Neural progenitor cell (in vitro differentiated cells): Measurements from ENCODE around the gene DRGX.

ENCODE experiments used
- EZH2 ChIP-seq: fragments of 200-600 bp; sonication (generic); IDR thresholded peaks from 2 replicates; pipeline ENCODE4 v1.6.1; 2017; ENCODE audit warnings: antibody characterized with exemption, mild to moderate bottlenecking, moderate library complexity
- TF ChIP-seq, protein P1 (sequence below): fragments of 200-600 bp; sonication (generic); IDR thresholded peaks from 2 replicates; pipeline ENCODE4 v1.5.1; 2017; ENCODE audit warnings: antibody characterized with exemption, mild to moderate bottlenecking

- TF ChIP-seq, protein P1, sequence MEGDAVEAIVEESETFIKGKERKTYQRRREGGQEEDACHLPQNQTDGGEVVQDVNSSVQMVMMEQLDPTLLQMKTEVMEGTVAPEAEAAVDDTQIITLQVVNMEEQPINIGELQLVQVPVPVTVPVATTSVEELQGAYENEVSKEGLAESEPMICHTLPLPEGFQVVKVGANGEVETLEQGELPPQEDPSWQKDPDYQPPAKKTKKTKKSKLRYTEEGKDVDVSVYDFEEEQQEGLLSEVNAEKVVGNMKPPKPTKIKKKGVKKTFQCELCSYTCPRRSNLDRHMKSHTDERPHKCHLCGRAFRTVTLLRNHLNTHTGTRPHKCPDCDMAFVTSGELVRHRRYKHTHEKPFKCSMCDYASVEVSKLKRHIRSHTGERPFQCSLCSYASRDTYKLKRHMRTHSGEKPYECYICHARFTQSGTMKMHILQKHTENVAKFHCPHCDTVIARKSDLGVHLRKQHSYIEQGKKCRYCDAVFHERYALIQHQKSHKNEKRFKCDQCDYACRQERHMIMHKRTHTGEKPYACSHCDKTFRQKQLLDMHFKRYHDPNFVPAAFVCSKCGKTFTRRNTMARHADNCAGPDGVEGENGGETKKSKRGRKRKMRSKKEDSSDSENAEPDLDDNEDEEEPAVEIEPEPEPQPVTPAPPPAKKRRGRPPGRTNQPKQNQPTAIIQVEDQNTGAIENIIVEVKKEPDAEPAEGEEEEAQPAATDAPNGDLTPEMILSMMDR = no peak
- TF ChIP-seq EZH2 = no peak
Observed at GRCh38 chr10:49387071-49387470, 8.8 kb downstream of the DRGX start.
